ENCODE results near the gene PDZD2.

The PDZD2 gene

DNA sequence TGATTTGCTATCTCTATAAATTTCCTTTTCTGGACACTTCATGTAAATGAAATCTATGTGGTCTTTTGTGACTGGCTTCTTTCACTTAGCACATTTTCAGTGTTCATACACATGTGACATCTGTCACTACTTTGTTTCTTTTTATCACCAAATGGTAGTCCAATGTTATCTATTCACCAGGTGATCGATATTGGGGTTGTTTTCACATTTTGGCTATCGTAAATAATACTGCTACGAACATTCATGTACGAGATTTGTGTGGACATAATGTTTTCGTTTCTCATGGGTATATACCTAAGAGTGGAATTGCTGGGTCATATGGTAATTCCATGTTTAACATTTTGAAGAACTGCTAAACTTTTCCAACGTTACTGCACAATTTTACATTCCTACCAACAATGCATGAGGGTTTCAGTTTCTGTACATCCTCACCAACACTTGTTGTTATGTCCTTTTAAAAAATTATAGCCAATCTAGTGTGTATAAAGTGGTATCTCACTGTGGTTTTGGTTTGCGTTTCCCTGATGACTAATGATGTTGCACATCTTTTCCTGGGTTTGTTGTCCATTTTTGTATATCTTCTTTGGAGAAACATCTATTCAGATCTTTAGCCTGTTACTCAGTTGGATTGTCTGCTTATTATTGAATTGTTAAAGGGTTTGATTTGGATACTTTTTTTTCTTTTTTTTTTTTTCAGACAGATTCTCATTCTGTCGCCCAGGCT lies 263.0 kb downstream of the PDZD2 start:
- no peak for DNase-seq (ENCODE audit: low spot score)

DNA sequence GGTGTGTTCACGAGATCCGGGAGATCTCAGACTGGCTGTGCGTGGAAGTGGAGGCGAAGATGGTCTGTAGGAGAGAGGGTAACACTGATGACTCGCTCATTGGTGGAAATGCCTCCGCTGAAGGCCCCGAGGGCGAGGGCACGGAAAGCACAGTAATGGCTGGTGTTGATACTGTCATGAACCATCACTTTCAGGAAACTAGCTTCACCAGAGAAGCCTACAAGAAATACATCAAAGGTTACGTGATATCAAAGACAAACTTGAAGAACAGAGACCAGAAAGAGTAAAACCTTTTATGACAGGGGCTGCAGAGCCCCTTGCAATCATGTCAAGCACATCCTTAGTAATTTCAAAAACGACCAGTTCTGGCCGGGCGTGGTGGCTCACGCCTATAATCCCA lies 269.5 kb downstream of the PDZD2 start:
- TF ChIP-seq, protein P1, sequence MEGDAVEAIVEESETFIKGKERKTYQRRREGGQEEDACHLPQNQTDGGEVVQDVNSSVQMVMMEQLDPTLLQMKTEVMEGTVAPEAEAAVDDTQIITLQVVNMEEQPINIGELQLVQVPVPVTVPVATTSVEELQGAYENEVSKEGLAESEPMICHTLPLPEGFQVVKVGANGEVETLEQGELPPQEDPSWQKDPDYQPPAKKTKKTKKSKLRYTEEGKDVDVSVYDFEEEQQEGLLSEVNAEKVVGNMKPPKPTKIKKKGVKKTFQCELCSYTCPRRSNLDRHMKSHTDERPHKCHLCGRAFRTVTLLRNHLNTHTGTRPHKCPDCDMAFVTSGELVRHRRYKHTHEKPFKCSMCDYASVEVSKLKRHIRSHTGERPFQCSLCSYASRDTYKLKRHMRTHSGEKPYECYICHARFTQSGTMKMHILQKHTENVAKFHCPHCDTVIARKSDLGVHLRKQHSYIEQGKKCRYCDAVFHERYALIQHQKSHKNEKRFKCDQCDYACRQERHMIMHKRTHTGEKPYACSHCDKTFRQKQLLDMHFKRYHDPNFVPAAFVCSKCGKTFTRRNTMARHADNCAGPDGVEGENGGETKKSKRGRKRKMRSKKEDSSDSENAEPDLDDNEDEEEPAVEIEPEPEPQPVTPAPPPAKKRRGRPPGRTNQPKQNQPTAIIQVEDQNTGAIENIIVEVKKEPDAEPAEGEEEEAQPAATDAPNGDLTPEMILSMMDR (IDR thresholded peaks at IDR 0.05; ENCODE audit: extremely low read depth, missing control alignments), result no peak

More for the DNA sequence above, 263.0 kb downstream of the PDZD2 start:
- TF ChIP-seq, protein P1 (IDR thresholded peaks at IDR 0.05; ENCODE audit: extremely low read depth, missing control alignments), result no peak

DNA sequence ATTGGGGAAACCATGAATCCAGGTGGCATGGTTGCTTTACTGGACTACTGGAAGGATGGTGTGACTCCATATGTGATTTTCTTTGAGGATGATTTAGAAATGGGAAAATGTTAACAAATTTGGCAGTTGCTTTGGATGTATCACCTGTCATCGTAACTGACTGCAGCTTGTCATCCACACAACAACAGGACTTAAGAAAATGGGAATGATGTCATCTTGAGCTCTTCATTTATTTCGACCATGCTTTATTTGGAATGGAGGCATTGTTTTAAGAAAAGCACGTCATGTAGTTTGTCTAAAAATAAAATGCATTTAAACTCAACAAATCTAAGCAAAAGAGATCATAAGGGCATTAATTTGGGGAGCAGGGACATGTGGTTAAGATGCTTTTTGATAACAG lies 270.1 kb downstream of the PDZD2 start:
- TF ChIP-seq, protein P1 (IDR thresholded peaks at IDR 0.05; ENCODE audit: extremely low read depth, missing control alignments), result no peak
- no peak for DNase-seq (ENCODE audit: low spot score)

More for the DNA sequence above, 269.5 kb downstream of the PDZD2 start:
- DNase-seq (ENCODE audit: low spot score), result no peak

DNA sequence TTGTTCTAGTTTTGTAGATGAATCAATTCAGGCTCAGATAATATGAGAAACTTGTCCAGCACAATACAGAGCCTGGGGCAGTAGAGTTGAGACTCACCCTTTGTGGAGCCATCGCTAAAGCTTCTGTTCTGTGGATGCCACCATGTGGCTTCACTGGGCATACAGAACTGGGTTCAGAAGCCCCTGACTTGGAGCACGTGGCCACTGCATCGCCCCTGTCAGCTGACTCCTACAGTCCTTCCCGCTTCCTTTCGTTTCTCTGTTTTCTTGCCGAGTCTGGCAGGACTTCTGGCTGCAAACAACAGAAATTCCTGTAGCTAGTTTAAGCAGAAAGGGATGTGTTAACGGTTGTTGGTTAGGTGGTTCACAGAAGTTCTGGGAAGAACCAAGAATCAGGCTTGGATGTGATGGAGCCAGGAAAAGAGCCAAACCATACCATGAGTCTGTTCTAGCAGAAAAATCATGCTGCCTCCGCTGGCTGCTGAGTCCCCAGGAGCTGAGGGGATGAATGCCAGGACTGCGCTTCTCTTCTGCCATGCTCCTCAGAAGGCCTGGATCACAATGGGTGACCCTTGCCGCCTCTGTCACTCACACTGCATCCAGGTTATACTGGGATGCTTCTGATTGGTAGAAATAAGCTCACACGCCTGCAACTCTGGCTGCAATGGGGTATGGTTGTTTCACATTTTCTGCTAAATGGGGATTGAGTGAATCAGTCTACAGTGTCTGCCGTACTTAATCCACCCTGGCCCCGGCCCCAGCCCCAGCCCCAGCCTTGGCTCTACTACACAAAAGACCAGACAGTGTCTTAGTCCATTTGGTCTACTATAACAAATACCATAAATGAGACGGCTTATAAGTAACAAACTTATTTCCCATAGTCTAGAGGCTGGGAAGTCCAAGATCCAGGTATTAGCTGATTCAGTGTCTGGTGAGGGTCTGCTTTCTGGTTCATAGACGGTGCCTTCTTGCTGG lies 272.6 kb downstream of the PDZD2 start:
- TF ChIP-seq, protein P1 (IDR thresholded peaks at IDR 0.05; ENCODE audit: extremely low read depth, missing control alignments), result no peak
- DNase-seq (ENCODE audit: low spot score), result no peak

DNA sequence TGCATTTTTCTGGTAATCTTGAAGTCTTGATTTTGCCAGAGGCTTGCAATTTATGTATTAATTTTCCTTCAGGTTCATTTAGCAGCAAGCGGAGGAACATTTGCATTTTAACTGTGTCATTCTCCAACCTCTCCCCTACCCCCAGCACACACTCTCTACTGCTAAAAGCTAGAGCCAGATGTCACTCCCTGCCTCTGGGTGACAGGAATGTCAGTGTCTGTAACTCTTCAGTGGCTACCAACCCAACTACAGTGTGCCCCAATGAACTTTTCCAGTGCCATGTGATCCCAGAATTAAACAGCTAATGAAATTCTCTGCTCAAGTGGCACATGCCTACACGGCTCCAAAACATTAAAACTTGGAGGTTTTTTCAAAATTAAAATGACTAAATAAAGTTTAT lies 274.9 kb downstream of the PDZD2 start:
- TF ChIP-seq, protein P1 (IDR thresholded peaks at IDR 0.05; ENCODE audit: extremely low read depth, missing control alignments), result no peak
- no peak for DNase-seq (ENCODE audit: low spot score)

DNA sequence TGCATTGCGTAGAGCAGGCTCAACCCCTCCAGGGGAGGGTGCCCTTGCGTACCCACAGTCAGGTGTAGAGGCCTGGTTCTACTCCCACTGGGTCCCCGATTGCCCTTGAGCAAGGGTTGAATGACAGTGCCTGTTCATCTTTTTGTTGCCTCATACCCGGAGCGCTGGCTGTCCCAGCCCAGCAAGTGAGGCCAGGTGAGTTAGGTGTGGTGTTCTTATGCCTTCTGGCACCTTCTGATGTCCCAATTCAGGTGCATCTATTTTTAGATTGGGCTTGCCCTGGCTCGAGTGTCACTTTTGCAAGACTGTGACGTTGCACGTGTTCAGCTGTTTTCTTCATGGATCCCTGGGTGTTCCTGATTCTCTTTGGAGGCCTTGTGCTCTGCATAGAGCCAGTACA lies 277.4 kb downstream of the PDZD2 start:
- DNase-seq (ENCODE audit: low spot score), result no peak
- TF ChIP-seq, protein P1 (IDR thresholded peaks at IDR 0.05; ENCODE audit: extremely low read depth, missing control alignments), result no peak

DNA sequence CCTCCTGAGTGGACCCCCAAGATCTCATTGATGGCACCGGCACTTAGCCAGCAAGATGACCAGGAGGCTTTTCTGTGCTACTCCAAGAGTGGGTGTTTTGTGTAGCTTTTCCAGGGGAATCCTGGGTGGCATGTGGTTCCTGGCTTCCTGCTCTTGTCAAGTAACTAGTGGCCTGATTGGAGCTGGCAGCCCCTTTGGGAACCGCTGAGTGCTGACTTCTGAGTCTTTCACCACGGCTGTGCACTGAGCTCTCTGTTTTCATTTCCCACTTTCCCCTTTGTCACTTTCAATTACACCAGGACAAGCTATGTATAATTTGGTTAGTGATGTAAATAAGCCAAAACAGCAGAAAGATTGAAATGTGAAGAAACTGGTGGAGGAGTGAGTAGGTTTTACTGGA lies 279.8 kb downstream of the PDZD2 start:
- TF ChIP-seq, protein P1 (IDR thresholded peaks at IDR 0.05; ENCODE audit: extremely low read depth, missing control alignments), result no peak
- no peak for DNase-seq (ENCODE audit: low spot score)
